HCT116 (cell line): ENCODE measurements around the gene STARD7. TPM values are rescaled to one million over a fixed set of nuclear protein-coding genes. Genes with fewer than 3 reads are reported as not detected.

Source experiments
- ATAC-seq: fragments of 200-7000 bp; cut with Tn5 transposase; 2 replicates; pipeline ENCODE4 v1.9.1; 2020; ENCODE audit warnings: mild to moderate bottlenecking, moderate library complexity
- BruUV-seq: library from RNA; stranded (reverse); fragments of 400-500 nt; replicated peaks from 2 replicates; lab custom pipeline; 2021; lab: Mats Ljungman, UMichigan
- CTCF ChIA-PET: fragments of 300-600 bp; sonication (Branson Sonifier 250); formaldehyde crosslinking; loops from one replicate; lab custom pipeline; 2021; ENCODE audit warnings: antibody characterized with exemption; lab: Charles Lee
- POLR2A ChIA-PET: fragments of 300-600, 350-600 bp; sonication (Branson Sonifier 250); formaldehyde crosslinking; loops from one replicate; lab custom pipeline; 2021; ENCODE audit warnings: antibody characterized with exemption; lab: Charles Lee
- RAD21 ChIA-PET, 2 experiments: fragments of 300-600 bp; sonication (Branson Sonifier 250); formaldehyde crosslinking; loops; one replicate each; lab custom pipeline; 2023; ENCODE audit warnings: low total read pairs in 2 of 2; ENCODE audit not compliant: uncharacterized antibody in 2 of 2, unreplicated experiment in 2 of 2, low non-redundant PET in 1 of 2; lab: Charles Lee
- DNase-seq: peaks from one replicate; pipeline ENCODE4 v3.0.0-alpha.2; 2010; ENCODE audit warnings: low read depth, low spot score
- H2AFZ ChIP-seq: fragments of 200-600 bp; shearing (Covaris generic), sonication (generic); 2 replicates; pipeline ENCODE4 v1.6.1; 2017; ENCODE audit warnings: low read depth, mixed run types, mixed read lengths, antibody characterized with exemption, low read length; ENCODE audit not compliant: poor library complexity, severe bottlenecking
- H3K27ac ChIP-seq: 2 replicates; pipeline ENCODE4 v1.5.1; 2012; ENCODE audit warnings: low read depth, low read length
- H3K27me3 ChIP-seq: fragments of 200-600 bp; sonication (generic); 2 replicates; pipeline ENCODE4 v1.6.1; 2016; ENCODE audit warnings: mixed run types, low read length, mixed read lengths; ENCODE audit not compliant: insufficient read depth
- H3K36me3 ChIP-seq, 2 experiments: fragments of 200-500 bp in 1 of 2; fragments of 200-600 bp in 1 of 2; sonication (Bioruptor generic) in 1 of 2; sonication (generic) in 1 of 2; 2 replicates each; pipeline versions ENCODE4 v1.5.1 to v1.6.1; 2014 to 2016; ENCODE audit warnings: low read length in 2 of 2, inconsistent platforms in 1 of 2, mixed read lengths in 1 of 2, mixed run types in 1 of 2; ENCODE audit not compliant: insufficient read depth in 2 of 2, control insufficient read depth in 1 of 2
- H3K4me1 ChIP-seq, 2 experiments: fragments of 200-600 bp in 1 of 2; sonication (generic) in 1 of 2; 2 replicates each; pipeline versions ENCODE4 v1.5.1 to v1.6.1; 2012 to 2017; ENCODE audit warnings: low read length in 2 of 2, inconsistent platforms in 1 of 2, mild to moderate bottlenecking in 1 of 2, mixed read lengths in 1 of 2, mixed run types in 1 of 2, moderate library complexity in 1 of 2; ENCODE audit not compliant: insufficient read depth in 2 of 2, control insufficient read depth in 1 of 2
- H3K4me2 ChIP-seq: fragments of 200-600 bp; sonication (generic); 2 replicates; pipeline ENCODE4 v1.6.1; 2017; ENCODE audit warnings: mixed run types, low read length, mixed read lengths
- H3K4me3 ChIP-seq, 2 experiments: fragments of 200-600 bp in 1 of 2; sonication (generic) in 1 of 2; replicated peaks in 1 of 2; 2 replicates each; pipeline ENCODE4 v1.5.1; 2011 to 2016; ENCODE audit warnings: low read length in 2 of 2, control low read depth in 1 of 2, low read depth in 1 of 2, mild to moderate bottlenecking in 1 of 2, mixed read lengths in 1 of 2, mixed run types in 1 of 2
- H3K79me2 ChIP-seq: fragments of 200-600 bp; sonication (generic); 2 replicates; pipeline ENCODE4 v1.6.1; 2017; ENCODE audit warnings: mild to moderate bottlenecking, mixed run types, low read length, moderate library complexity, mixed read lengths; ENCODE audit not compliant: insufficient read depth
- H3K9ac ChIP-seq: fragments of 200-600 bp; sonication (generic); 2 replicates; pipeline ENCODE4 v1.6.1; 2016; ENCODE audit warnings: low read length, mixed read lengths
- H3K9me2 ChIP-seq: fragments of 200-600 bp; sonication (generic), shearing (Covaris generic); 2 replicates; pipeline ENCODE4 v1.6.1; 2017; ENCODE audit warnings: mixed run types, mild to moderate bottlenecking, moderate library complexity; ENCODE audit not compliant: insufficient read depth
- H3K9me3 ChIP-seq, 2 experiments: fragments of 200-500 bp in 1 of 2; fragments of 200-600 bp in 1 of 2; sonication (Bioruptor generic) in 1 of 2; sonication (generic) in 1 of 2; 2 replicates each; pipeline ENCODE4 v1.6.1; 2014 to 2017; ENCODE audit warnings: low read length in 2 of 2, mixed read lengths in 2 of 2, inconsistent platforms in 1 of 2, low read depth in 1 of 2, mild to moderate bottlenecking in 1 of 2, mixed run types in 1 of 2, moderate library complexity in 1 of 2; ENCODE audit not compliant: control insufficient read depth in 1 of 2, insufficient read depth in 1 of 2
- H4K20me1 ChIP-seq: fragments of 200-600 bp; sonication (generic), shearing (Covaris generic); 2 replicates; pipeline ENCODE4 v1.6.1; 2017; ENCODE audit warnings: mixed run types, mild to moderate bottlenecking, moderate library complexity; ENCODE audit not compliant: insufficient read depth
- EGR1 ChIP-seq: IDR thresholded peaks from 2 replicates; pipeline ENCODE4 v1.6.1; 2012; ENCODE audit warnings: low read depth
- FOSL1 ChIP-seq: IDR thresholded peaks from 2 replicates; pipeline ENCODE4 v1.6.1; 2012; ENCODE audit warnings: low read depth
- MAX ChIP-seq: IDR thresholded peaks from 2 replicates; pipeline ENCODE4 v1.6.1; 2012
- POLR2A ChIP-seq: IDR thresholded peaks from 2 replicates; pipeline ENCODE4 v1.7.0; 2011; ENCODE audit warnings: borderline replicate concordance; ENCODE audit not compliant: insufficient read depth, insufficient read length; ENCODE audit errors: extremely low read depth
- SRF ChIP-seq: IDR thresholded peaks from 2 replicates; pipeline ENCODE4 v1.6.1; 2012; ENCODE audit warnings: low read depth
- TCF7L2 ChIP-seq: IDR thresholded peaks from 2 replicates; pipeline ENCODE4 v1.7.0; 2011; ENCODE audit warnings: borderline replicate concordance, inconsistent platforms; ENCODE audit not compliant: insufficient read depth, insufficient read length; ENCODE audit errors: extremely low read depth
- YY1 ChIP-seq: IDR thresholded peaks from 2 replicates; pipeline ENCODE4 v1.6.1; 2011; ENCODE audit warnings: low read length, low read depth, moderate library complexity, mild to moderate bottlenecking; ENCODE audit not compliant: insufficient replicate concordance; ENCODE audit errors: extremely low read depth
- intact Hi-C: fragments of 100-400 bp; cut with micrococcal nuclease; formaldehyde crosslinking; loops from 2 replicates; pipeline ENCODE4 v1.10.0; 2022
- total RNA-seq: library from RNA; stranded (reverse); gene quantifications from one replicate; pipeline ENCODE4 v1.2.1, GENCODE V29; 2021; ENCODE audit not compliant: unreplicated experiment

The STARD7 gene
- total RNA-seq, 1 experiment from 2014 or later: 160 TPM

- no peak for ATAC-seq
- ChIA-PET CTCF (interaction anchor here (0.7 kb wide), 1 partner anchor 12 kb away, joined by 3 read pairs; no protein-coding TSS in a partner anchor), RAD21 (no interaction called here), POLR2A (no interaction called here)
- Histone ChIP-seq H3K9me3 (peaks cover 0 to 4% of the 10 kb centered on the region in 2 experiments; a peak in 1 of 4 replicates), H3K4me2 (no peak overlapping the region), H3K36me3 (no peaks in the 10 kb centered on the region)
- TF ChIP-seq MAX (no peak), YY1 (no peak), SRF (no peak), TCF7L2 (no peak), POLR2A (no peak), EGR1 (no peak)
- TF ChIP-seq, all 23 proteins: peak for 0
- H3K9ac ChIP-seq: no peak overlapping the region
- intact Hi-C loops: no loop called here
- H4K20me1 ChIP-seq: no peaks in the 10 kb centered on the region
- no peak overlapping the region for H3K27ac ChIP-seq
- H2AFZ ChIP-seq: no peak overlapping the region
- BruUV-seq: no TSS peak
- H3K79me2 ChIP-seq: no peaks in the 10 kb centered on the region
- no peaks in the 10 kb centered on the region for H3K27me3 ChIP-seq
- no peak overlapping the region for H3K4me3 ChIP-seq
- no peaks in the 10 kb centered on the region for H3K4me1 ChIP-seq
- H3K9me2 ChIP-seq: no peaks in the 10 kb centered on the region
- DNase-seq: no peak
Observed at GRCh38 chr2:96167407-96168013, 41.1 kb downstream of the STARD7 start.

GRCh38 chr2:96164459-96165184 lies 44.0 kb downstream of the STARD7 start:
- Histone ChIP-seq H2AFZ (peak overlapping the region; percentile 78), H3K36me3 (no peaks in the 10 kb centered on the region), H3K9ac (no peak overlapping the region), H3K4me3 (no peak overlapping the region), H3K4me1 (no peaks in the 10 kb centered on the region), H3K79me2 (no peaks in the 10 kb centered on the region), H3K27me3 (no peaks in the 10 kb centered on the region), H3K27ac (no peak overlapping the region), H3K4me2 (no peak overlapping the region), H3K9me2 (no peaks in the 10 kb centered on the region), H3K9me3 (no peaks in the 10 kb centered on the region), H4K20me1 (no peaks in the 10 kb centered on the region)
- RAD21 ChIA-PET: no interaction called here
- intact Hi-C loops: no loop called here
- TF ChIP-seq FOSL1: no peak
- ATAC-seq (peak; percentile 76), DNase-seq (no peak)
- CTCF ChIA-PET: no interaction called here
- POLR2A ChIA-PET: no interaction called here
- no TSS peak for BruUV-seq
